ENCODE results near the gene CAPN11.

GRCh38 chr6:44233567-44234100 is 75.0 kb downstream of the CAPN11 start:
- TF ChIP-seq POLR2A (IDR thresholded peaks at IDR 0.05) (no peak), CTCF (IDR thresholded peaks at IDR 0.05) (no peak)
